Hippocampal formation (tissue), 2 donors: ENCODE measurements around the gene OR2F1.

Experiments
- DNase-seq, 2 donors: peaks; one replicate each; lab custom pipeline; 2025; lab: John Stamatoyannopoulos, UW

Gene OR2F1

GRCh38 chr7:143954544-143954943 lies at the start of gene OR2F1:
TSS of gene OR2F1 (plus strand) at chr7:143954844. CDS start at chr7:143959971, 5,127 bp downstream.
- no peak for DNase-seq

DNA sequence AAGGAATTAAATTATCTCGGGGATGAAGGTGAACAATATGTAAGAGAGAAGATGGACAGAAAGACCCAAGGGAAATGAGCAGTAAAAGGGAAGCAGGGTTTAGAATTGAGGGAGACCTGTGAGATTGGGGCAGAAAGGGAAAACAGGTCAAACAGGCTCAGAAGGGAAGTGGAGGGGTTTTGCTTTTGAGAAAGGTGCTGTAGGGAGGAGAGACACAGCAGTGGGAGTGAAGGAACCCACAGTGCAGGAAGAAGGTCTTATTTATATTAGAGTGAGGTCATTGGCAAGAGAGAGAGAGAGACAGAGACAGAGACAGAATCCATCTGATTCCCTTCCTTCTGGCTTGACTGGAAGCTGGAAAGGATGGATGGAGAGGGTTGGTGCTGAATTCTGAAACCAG lies 49.1 kb upstream of the OR2F1 start:
- no peak for DNase-seq

DNA sequence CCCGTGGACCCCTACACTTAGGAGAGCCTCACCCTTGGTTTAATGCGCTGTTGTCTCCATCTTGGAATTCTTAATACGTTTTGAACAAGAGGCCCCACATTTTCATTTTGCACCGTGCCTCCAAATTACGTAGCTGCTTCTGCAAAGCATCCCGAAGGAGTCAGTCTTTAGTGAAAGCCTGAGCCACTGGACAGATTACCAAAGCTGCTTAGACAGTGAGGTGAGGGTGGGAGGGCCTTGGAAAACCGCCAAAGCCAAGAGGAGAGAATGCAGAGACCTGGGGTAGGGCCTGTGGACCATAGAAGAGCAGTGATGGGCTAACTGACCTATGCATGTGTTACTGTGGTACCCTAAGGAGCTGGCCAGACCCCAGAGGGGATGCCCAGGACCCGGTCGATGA lies 48.5 kb upstream of the OR2F1 start:
- no peak for DNase-seq

GRCh38 chr7:143906895-143907294 lies 47.7 kb upstream of the OR2F1 start:
- DNase-seq: no peak

DNA sequence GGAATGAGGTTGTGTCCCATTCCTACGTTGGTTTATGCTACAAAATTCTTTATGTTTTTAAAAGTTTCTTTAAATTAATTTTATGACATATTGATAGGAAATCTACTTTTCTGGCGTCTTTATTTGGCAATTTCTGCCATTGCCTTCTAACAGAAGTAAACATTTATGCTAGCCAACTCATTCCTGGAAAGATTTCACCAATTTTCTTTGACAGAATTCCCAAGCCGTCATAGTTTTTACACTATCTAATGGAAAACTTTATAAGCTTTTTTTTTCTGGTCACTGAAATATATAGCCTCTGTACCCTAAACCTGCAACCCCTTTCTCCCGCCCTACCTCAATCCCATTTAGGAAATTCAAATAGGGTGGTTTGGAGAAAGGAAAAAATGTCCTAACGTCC lies 46.5 kb upstream of the OR2F1 start:
- no peak for DNase-seq

- DNase-seq: no peak
Measured at GRCh38 chr7:143909863-143910262, 44.8 kb upstream of the OR2F1 start.

- DNase-seq: no peak
Measured at GRCh38 chr7:143910473-143911248, 44.0 kb upstream of the OR2F1 start.

DNA sequence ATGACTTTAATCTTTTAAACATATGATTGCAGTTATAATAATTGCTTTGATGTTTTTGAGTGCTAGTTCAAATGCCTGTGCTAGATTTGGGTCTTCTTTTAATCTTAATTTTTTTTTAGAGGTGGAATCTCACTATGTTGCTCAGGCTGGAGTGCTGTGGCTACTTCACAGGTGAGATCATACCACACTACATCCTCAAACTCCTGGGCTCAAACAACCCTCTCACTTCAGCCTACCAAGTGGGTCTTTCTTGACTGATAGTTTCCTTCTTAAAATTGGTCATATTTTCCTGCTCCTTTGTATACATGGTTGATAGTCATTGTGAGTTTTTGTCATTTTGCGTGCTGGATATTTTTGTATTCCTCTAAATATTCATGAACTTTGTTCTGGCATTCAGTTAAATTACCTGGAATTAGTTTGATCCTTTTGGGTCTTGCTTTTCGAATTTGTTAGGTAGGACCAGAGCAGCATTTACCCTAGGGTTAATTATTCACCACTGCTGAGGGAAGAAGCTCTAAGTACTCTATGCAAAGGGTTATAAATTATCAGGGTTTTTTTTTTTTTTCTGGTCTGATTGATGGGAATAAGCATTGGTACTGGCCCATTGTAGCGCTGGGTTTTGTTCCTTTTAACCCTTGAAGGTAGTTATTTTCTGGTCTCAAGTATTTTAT lies 40.6 kb upstream of the OR2F1 start:
- no peak for DNase-seq

DNA sequence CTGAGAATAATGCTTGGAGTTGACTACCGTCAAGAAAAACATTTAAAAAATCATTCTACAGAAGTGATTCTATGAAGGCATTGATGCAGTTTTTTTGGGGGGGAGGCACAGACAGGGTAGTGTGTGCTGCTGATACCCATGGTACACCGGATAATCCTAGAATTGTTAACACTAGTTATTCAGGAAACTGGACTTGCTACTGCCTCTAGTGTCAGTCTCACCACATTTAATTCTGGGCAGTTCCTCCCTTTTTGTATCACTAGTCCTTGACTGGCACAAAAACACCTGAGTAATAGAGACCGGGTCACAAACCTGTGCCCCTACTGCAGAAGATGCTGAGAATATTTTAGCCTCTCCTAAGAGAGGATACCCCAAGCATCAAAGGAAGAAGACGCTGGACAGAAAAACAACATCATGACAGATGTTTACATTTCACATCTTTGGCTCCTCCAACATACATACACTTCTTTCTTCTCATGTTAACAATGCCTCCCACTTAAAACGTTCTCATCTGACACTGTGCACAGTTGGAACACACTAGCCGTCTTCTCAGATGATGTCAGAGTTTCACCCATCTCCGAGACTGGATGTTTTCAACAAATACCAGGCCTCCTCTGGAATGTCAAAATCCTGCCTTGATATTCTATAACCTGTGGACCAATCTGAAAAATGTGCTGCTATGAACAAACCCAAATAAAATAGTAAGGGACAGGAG lies 39.5 kb upstream of the OR2F1 start:
- DNase-seq: no peak

- no peak for DNase-seq
Measured at GRCh38 chr7:143924851-143925250, 29.8 kb upstream of the OR2F1 start.

DNA sequence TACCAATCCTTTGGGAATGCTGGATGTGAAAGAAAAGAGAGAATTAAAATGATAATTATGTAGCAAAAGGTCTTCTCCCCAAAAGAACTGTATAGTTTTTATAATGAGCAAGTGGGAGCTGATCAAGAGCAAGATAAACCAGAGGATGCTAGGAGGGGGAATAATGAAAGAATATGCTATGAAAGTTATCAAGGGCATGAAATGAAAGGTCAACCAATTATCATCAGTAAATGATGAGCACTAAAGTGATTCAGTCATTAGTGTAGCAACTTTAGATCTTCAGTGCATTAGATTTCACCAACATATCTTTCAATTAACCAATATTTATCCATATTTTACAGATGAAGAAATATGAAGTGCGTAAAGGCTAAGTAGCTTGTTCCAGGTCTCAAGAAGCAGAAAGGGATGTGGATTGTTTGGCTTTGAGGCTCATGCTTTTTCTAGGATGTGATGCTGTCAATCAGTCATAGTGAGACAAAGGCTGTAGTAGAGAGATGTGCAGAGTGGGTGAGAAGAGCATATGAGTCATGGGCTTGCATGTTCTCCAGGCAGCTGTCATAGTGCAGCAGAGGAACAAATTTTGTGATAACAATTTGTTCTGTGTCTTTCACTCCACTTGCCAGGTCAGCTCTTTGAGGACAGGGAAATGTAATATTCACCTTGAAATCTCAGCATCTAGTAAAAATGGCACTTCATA lies 25.3 kb upstream of the OR2F1 start:
- peak in 1 of 2 donors; percentile 48 for DNase-seq

DNA sequence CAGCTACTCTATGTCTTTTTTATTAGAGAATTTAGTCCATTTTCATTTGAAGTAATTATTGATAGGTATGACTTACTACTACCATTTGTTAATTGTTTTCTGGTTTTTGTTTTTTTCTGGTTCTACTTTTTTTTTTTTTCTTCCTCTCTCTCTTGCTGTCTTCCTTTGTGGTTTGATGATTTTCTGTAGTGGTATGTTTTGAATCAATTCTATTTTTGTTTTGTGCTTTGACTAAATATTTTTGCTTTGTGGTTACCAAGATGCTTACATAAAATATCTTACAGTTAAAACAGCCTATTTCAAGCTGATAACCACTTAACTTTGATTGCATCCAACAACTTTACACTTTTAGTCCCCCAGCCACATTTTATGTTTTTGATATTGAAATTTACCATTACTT lies 22.9 kb upstream of the OR2F1 start:
- no peak for DNase-seq

DNA sequence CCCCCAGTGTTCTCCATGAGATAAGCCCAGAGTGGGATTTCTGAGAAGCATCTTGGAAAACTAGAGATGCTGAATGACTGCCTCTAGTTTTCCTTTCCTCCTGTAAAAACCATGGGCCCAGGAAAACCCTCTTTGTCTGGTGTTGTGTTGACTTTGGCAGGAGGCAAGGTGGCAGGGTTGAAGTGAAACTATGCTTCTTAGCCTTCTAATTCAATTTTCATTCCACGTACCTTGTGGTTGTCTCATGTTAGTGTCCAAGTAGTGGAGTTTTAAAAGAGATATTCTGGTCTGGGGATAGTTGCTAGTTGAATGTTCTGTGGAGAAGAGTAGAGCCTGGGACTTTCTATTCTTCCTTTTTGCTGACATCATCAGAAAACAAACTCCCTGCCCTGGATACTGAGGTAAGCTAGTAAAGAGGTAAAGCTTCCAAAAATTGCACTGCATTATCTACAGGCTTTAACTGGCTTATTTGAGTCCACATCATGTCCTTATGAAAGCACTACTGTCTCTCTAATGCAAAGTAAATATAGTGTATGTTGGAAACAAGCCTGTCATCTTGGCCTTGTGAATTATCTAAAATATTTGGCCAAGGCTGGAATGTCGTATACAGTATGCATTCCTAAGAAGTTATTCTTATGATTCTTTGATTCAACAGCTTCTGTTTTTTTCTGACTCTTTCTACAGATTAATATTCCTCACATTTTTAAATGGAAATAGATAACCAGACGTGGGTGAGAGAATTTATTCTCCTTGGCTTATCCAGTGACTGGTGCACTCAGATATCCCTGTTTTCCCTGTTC lies 19.9 kb upstream of the OR2F1 start, which contains the start of gene OR2F2:
TSS of gene OR2F2 (plus strand) at position 708 of the 800 bp plus-strand sequence. CDS start at position 708, 0 bp downstream.
- no peak for DNase-seq

- peak in 1 of 2 donors; percentile 8 for DNase-seq
Measured at GRCh38 chr7:143936087-143937009, 18.3 kb upstream of the OR2F1 start.

DNA sequence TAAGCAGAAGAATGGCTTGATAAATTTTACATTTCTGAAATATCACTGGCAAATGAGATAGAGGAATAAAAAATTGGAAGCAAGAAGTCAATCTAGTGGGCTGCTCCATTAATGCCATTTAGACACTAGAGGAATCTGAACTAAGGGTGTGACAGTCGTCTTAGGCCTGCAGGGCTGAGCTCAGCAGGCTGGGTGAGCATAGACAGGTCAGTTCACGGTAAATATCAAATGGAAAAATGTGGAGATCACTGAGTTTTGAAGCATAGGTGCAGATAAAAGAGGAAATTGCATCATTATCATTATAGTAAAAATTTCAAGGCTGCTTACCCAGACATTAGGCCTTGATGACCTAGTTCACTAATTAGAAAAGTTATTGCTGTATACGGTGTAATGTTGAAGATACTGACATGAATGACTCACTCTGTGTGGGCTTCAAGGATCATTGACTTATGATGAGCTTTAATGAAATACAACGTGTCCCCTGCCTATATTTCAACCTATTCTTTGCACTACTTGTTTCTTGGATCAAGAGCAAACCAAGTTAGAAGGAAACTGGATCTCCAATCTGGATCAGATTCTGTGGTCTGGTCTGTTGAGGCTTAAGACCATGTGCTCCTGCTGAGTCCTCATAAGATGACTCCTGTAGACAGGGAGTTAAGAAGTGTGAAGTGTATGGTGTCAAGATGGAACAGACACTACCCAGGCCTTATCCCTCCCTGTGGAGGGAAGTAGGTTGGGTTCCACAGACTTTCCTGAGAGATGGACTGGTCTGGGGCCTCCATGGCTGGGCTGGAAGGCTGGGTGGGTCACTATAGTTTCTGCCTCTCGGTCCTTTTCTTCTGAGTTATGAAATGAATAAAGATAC lies 16.0 kb upstream of the OR2F1 start:
- no peak for DNase-seq

DNA sequence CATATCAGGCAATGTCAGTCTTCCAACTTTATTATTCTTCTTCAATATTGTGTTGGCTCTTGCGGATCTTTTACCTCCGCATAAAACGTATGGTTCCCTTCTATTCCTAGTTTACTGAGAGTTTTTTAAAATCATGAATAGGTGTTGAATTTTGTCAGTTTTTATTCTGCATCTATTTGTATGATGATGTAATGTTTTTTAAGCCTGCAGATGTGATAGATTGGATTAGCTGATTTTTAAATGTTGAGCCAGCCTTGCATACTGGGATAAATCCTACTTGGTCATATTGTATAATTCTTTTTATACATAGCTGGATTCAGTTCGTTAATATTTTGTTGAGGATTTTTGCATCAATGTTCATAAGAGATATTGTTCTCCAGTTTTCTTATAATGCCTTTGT lies 9.2 kb upstream of the OR2F1 start:
- DNase-seq: no peak

DNA sequence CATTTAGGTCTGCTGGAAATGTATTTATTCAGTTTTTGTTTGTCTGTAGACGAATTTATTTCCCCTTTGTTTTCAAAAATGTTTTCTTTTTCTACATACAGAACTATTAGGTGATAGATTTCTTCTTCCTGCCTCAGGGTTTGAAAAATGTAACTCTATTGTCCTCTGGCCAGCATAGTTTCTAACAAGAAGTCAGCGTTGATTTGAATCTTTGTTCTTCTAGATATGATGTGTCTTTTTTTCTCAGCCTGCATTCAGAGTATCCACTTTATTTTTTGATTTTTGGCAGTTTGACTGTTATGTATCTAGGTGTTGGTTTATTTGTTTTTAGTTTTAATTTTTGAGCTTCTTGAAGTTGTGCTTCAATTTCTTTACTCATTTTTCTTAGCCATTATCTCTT lies 7.5 kb upstream of the OR2F1 start:
- no peak for DNase-seq

GRCh38 chr7:143948733-143949132 lies 5.9 kb upstream of the OR2F1 start:
- no peak for DNase-seq

GRCh38 chr7:143953421-143953820 lies 1.2 kb upstream of the OR2F1 start:
- DNase-seq: no peak
